ENCODE results near the gene ARHGAP18.
"Not testable (repeated sequence)": the region's sequence is repeated elsewhere in the genome, so short reads cannot be mapped to it uniquely, and the experiment has no call there.

The ARHGAP18 gene

DNA sequence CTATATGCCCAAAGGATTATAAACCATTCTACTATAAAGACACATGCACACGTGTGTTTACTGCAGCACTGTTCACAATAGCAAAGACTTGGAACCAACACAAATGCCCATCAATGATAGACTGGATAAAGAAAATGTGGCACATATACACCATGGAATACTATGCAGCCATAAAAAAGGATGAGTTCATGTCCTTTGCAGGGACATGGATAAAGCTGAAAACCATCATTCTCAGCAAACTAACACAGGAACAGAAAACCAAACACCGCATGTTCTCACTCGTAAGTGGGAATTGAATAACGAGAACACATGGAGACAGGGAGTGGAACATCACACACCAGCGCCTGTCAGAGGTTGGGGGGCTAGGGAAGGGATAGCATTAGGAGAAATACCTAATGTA is 135.4 kb downstream of the ARHGAP18 start:
- not testable (repeated sequence) for DNase-seq

DNA sequence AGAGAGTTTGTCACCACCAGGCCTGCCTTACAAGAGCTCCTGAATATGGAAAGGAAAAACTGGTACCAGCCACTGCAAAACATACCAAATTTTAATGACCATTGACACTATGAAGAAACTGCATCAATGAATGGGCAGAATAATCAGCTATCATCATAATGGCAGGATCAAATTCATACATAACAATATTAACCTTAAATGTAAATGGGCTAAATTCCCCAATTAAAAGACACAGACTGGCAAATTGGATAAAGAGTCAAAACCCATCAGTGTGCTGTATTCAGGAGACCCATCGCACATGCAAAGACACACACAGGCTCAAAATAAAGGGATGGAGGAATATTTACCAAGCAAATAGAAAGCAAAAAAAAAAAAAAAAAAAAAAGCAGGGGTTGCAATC is 139.0 kb downstream of the ARHGAP18 start:
- not testable (repeated sequence) for DNase-seq

DNA sequence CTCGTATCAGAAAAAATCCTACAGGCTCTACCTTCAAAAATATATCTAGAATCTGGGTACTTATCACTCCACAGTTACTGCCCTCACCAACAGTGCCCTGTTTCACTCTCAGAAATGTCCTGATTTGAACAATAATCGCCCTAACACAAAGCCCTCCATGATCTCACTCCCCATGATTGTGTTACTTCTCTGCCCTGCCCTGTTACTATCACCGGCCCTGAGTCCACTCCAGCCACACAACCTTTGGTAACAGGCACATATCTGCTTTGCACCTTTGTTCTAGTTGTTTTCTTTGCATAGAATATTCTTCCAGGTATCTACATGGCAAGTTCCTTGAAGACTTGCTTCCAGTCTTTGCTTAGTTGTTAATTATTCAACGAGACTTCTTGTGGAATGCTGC is 142.0 kb downstream of the ARHGAP18 start:
- no peak for DNase-seq

DNA sequence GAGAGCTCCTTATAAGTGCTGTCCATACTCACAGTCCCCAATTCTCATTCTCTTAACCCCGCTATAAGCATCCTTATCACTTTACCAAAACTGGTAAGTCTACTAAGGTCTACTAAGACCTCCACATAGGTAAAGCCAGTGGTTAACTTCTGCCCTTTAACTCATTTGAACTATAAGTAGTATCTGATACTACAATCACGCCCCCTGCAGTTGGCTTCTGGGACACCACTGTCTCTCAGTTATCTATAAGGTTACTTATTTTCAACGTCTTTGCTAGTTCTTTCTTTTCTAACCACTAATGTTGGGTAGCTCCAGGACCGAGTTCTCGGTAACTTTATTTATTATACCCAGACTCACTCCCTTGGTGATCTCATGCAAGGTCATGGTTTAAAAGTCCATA is 142.6 kb downstream of the ARHGAP18 start:
- no peak for DNase-seq

DNA sequence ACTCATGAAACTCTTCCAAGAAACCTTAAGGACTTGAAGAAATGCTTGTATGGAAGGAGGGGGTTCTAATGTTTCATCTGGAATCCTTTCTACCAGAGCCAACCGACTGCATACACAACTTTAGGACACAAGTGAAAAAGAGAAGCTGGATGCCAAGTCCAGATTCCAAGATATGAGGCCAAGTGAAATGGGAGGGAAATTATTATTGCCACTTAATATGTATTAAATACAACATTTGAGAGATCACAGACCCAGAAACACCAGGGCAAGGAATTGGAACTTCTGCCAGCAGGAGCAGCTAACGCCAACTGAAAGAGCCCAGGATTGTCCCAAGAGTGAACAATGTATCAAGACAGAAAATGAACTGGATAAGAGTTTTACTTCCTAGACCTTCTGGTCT is 144.2 kb downstream of the ARHGAP18 start:
- no peak for DNase-seq

DNA sequence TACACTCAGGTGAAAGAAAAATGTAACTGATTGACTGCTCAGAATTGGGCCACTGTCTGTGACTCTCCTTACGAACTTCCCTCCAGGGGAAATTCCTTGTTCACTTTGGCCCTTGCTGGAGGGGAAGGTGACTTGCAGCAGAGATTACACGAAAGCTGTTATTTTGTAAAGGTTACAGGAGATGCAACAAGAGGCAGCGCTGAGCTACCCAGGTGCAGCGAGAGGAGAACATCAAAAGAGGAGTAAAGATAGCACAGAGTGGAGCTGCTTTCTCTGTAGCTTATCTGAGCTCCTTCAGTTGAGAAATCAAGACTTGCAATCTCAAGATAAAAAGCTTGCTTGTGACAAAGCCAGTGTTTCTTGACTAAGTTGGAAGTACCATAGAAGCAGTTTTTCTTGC is 144.6 kb downstream of the ARHGAP18 start:
- DNase-seq = no peak

DNA sequence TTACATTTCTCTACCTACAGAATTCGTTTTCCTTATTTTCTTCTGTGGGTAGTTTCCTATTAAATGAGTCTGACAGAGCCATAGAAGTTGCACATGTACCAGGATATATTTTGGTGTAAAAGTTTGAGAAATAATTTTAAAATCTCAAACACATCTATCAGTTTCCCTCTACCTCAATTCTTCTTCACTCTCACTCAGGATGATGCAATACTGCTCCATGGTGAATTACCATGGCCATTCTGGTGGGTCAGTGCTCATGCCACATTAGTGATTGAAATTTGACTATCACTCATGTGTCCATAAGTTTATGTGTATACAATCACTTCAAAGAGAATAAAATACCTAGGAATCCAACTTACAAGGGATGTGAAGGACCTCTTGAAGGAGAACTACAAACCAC is 151.7 kb downstream of the ARHGAP18 start:
- no peak for DNase-seq

DNA sequence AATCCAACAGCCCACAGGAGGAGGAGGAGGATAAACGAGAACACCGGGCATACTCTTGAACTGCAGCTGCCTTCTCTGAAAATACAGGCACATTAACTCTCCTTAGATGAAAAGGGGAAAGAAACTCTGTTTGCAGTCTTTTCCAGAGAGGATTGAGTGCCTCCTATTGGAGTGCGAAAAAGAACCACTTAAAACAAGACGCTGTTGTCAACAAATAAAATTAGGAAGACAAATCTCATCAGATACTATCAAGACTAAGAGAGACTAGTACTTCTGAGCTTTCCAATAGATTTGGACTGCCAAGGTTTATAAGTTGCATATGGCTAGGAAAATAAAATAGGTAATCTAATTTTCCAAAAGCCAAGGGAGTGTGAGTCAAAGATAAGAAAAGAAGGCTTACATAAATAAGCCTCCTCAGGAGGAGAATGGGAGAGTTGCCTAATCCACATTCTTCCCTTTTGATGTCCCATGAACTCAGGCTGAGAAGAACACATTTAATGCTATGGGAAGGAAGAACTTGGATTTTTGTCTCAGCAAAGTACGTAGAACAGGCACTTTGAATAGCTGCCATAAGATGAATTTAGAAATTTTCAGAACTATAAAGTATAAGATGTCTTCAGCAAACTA is 154.7 kb downstream of the ARHGAP18 start:
- no peak for DNase-seq

DNA sequence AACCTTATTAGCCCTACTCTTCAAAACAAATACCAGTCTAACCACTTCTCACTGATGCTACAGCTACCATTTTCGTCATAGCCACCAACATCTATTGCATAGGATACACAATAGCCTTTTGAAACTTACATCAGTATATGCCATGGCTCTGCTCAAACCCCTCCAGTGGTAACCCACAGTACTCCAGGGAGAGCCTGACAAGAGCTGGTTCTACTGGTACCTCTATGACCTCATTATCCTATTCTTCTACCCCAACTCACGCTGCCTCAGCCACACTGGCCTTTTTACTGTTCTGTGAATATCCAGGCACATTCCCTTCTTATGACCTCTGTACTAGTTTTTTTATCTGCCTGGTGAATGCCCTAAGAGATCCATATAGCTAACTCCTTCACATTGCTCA is 157.6 kb downstream of the ARHGAP18 start:
- no peak for DNase-seq

DNA sequence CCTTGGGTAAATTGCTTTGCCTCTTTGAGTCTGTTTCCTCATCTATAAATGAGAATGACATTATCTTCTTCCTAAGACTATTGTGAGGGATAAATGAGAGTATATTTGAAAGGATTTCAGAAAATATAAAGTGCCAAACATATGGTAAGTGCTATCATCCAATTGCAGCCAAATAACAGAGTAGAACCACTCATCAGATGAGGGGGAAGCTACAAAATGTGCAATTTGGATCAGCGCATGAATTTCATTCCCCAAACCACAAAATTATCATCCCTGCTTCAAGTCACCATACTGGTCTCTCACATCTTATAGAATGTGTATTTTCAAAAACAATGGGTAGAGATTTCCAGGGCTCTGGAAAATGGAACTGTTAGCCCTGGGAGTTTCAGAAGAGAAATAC is 158.5 kb downstream of the ARHGAP18 start:
- DNase-seq = no peak

DNA sequence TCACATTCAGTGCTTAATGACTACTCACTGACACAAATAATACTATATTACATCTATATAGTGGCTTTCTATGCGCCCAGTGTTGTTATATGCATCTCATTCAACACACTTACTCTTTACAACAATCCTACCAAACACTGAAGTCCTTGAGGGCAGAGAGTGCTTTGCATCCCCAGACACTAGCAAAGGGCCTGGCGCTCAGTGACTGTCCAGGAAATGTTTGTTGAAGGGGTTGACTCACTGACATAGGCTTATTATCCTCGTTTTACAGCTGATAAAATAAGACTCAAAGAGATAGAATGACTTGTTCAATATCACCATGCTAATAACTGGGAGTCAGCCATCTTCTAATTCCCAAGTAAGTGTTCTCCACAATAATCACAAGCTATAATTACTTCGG is 163.3 kb downstream of the ARHGAP18 start:
- DNase-seq = no peak

DNA sequence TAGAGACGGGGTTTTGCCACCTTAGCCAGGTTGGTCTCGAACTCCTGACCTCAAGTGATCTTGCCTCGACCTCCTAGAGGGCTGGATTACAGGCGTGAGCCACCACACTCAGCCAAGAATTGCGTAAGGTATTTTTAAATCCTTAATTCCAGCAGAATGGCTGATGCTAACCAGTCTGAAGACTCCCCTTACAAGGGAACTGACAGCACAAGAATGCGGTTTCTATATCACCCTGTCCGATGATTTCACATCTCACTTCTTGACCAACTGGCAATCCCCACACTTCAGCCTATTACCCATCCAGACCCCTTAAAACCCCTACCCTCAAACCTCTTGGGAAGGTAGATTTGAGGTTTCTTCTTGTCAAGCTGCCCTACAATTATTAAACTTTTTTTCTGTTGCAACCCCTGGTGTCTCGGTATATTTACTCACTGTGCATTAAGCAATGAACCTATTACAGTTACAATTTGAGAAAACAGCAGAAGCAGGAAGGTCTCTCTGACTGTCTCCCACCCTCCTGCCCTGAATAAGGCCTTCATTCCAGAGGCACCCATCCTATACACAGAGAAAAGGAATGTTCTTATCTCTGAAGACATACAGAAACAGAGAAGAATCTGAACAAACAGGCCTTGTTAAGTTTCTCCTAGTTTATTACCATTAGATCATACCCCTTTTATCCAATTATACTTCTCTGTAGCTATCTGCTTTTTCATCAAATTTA is 164.9 kb downstream of the ARHGAP18 start:
- DNase-seq = no peak

DNA sequence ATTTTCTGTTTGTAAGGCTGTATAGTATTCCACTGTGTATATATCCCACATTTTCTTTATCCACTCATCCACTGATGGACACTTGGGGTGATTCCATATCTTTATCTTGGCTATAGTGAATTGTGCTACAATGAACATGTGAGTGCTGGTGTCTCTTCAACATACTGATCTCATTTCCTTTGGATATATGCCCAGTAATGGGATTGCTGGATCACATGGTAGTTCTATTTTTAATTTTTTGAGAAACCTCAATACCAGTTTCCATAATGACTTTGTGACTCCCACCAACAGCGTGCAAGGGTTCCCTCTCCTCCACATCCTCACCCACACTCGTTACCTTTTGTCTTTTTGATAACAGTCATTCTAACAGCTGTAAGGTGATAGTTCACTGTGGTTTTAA is 166.0 kb downstream of the ARHGAP18 start:
- DNase-seq = no peak

DNA sequence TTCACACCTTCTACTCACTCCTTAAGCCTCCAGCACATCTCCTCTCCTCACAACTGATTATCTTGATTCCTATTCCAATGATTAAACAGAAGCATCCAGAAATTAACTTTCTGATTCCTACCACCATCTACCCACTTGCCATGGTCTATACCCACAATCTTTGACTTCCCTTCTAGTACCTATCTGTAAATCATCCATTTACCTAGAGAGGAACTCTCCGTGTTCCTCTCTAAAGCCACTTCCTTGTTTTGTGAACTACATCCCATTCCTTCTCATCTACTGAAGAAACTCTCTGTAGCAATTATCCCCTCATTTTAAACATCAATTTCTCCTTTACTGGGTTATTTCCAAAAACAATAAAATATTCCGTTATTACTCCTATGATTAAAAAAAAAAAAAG is 167.3 kb downstream of the ARHGAP18 start:
- no peak for DNase-seq

DNA sequence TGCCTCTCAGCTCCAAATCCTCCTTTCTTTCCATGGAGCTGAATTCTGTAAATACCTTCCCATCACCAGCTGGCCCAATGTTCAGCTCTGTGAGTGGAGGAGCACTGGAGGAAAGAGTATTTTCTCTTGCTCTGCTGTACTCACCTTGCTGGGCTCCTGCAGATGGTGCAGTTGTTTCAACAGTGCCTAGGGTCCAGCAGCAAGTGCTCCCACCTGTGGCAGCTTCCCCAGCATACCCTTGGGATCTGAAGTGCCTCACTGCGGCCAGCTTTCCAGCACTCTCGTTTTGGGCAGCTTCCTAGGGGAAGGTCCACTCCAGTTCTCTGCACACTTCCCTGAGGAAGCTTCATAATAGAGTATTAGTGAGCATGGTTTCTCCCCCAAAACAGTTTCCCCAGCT is 170.9 kb downstream of the ARHGAP18 start:
- DNase-seq = no peak

DNA sequence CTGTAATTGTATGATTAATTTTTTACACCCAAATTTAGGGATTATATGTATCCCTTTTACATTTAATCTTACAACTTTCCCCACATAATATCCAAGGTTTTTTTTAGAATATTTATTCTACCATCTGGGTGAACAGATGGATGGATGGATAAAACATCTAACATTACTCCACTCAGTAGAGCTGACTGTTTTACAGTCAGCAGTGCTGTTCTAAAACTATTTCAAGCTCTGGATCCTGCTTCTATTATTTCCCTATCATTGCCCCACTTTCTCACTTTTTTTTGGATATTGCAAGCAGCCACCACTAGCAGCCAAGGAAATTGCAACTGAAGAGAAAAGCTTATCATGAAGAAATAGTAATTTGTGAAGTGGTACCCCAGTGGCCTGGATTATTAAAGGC is 173.7 kb downstream of the ARHGAP18 start:
- no peak for DNase-seq

DNA sequence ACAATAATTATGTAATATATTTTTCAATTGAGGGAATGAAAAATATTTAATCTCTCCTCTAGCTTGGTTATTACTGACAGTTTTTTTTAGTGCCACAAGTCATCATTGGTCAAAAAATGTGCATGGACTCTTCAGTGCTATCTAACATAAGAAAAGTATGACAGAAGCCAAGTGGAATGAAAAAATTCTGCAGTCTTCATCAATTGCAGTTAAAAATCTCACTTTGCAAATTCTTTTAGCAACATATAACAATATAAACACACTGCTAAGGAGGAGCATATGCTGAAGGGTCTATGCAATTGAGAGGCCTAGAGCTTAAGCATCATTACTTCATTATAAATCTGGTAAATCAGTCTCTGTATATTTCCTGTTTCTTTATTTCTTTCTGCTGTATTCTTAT is 175.1 kb downstream of the ARHGAP18 start:
- DNase-seq = no peak

Measured in NCI-H774 (cell line).